SU-DHL-6 (cell line): Measurements from ENCODE around the gene RANBP9.

Experiments
- H2AFZ ChIP-seq: fragments of 200-600 bp; sonication (generic); 2 replicates; pipeline ENCODE4 v1.6.1; 2014; ENCODE audit warnings: low read depth, mild to moderate bottlenecking, moderate library complexity, mixed read lengths, antibody characterized with exemption, low read length; ENCODE audit not compliant: severe bottlenecking
- H3F3A ChIP-seq: fragments of 200-600 bp; shearing (Covaris generic); 2 replicates; pipeline ENCODE4 v1.6.0; 2016; ENCODE audit warnings: antibody characterized with exemption, mild to moderate bottlenecking; ENCODE audit not compliant: insufficient read depth
- H3K27ac ChIP-seq: fragments of 200-600 bp; sonication (generic); 2 replicates; pipeline ENCODE4 v1.5.1; 2016; ENCODE audit warnings: low read depth, mild to moderate bottlenecking, low read length, moderate library complexity, mixed read lengths
- H3K27me3 ChIP-seq: fragments of 200-600 bp; sonication (generic), shearing (Covaris generic); 2 replicates; pipeline ENCODE4 v1.6.0; 2014; ENCODE audit warnings: mild to moderate bottlenecking, low read length
- H3K36me3 ChIP-seq: fragments of 200-600 bp; sonication (generic); 2 replicates; pipeline ENCODE4 v1.6.1; 2014; ENCODE audit warnings: mild to moderate bottlenecking, low read length, mixed read lengths
- H3K4me2 ChIP-seq: fragments of 300-600, 200-600 bp; shearing (Covaris generic), sonication (generic); 2 replicates; pipeline ENCODE4 v1.6.0; 2014; ENCODE audit warnings: low read length, low read depth, mild to moderate bottlenecking; ENCODE audit not compliant: poor library complexity, severe bottlenecking
- H3K4me3 ChIP-seq: fragments of 200-600 bp; sonication (generic); 2 replicates; pipeline ENCODE4 v1.5.1; 2014; ENCODE audit warnings: antibody characterized with exemption, low read length, mild to moderate bottlenecking, mixed read lengths; ENCODE audit not compliant: insufficient read depth, poor library complexity, severe bottlenecking
- H3K79me2 ChIP-seq: fragments of 200-600 bp; sonication (generic); 2 replicates; pipeline ENCODE4 v1.6.1; 2014; ENCODE audit warnings: mild to moderate bottlenecking, low read length, moderate library complexity; ENCODE audit not compliant: insufficient read depth
- H3K9ac ChIP-seq: fragments of 200-600 bp; sonication (generic); 2 replicates; pipeline ENCODE4 v1.7.0; 2014; ENCODE audit warnings: mild to moderate bottlenecking, low read length
- H3K9me2 ChIP-seq: fragments of 200-600 bp; sonication (generic); replicated peaks from 2 replicates; pipeline ENCODE4 v1.6.1; 2014; ENCODE audit warnings: low read length; ENCODE audit not compliant: insufficient read depth
- H3K9me3 ChIP-seq: fragments of 200-600 bp; sonication (generic); 2 replicates; pipeline ENCODE4 v1.6.1; 2014; ENCODE audit warnings: low read length, mixed read lengths; ENCODE audit not compliant: insufficient read depth
- H4K20me1 ChIP-seq: fragments of 200-600 bp; sonication (generic); 2 replicates; pipeline ENCODE4 v1.6.1; 2014; ENCODE audit warnings: low read depth, mild to moderate bottlenecking, antibody characterized with exemption, low read length, moderate library complexity, mixed read lengths
- CTCF ChIP-seq: fragments of 200-600 bp; sonication (generic); IDR thresholded peaks from one replicate; pipeline ENCODE4 v1.5.1; 2017; ENCODE audit warnings: antibody characterized with exemption, mild to moderate bottlenecking, low read length, moderate library complexity; ENCODE audit not compliant: insufficient read depth, poor library complexity, severe bottlenecking
- EZH2phosphoT487 ChIP-seq: fragments of 200-600 bp; sonication (generic), shearing (Covaris generic); conservative IDR thresholded peaks from 2 replicates; pipeline ENCODE4 v1.6.1; 2018; ENCODE audit warnings: mild to moderate bottlenecking, antibody characterized with exemption, low read length, moderate library complexity, mixed read lengths

The RANBP9 gene

GRCh38 chr6:13754644-13755043 is 43.0 kb upstream of the RANBP9 start:
- Histone ChIP-seq H3K27ac (no peak overlapping the region), H3K79me2 (no peaks in the 10 kb centered on the region), H3K9ac (no peak overlapping the region), H3K36me3 (no peaks in the 10 kb centered on the region), H3K9me3 (no peaks in the 10 kb centered on the region), H3K27me3 (no peaks in the 10 kb centered on the region), H3K4me3 (no peak overlapping the region), H3K9me2 (no peaks in the 10 kb centered on the region), H4K20me1 (no peaks in the 10 kb centered on the region), H3K4me2 (no peak overlapping the region), H2AFZ (no peak overlapping the region), H3F3A (no peaks in the 10 kb centered on the region)
- TF ChIP-seq CTCF: no peak
- TF ChIP-seq EZH2phosphoT487: no peak

- Histone ChIP-seq H4K20me1 (no peaks in the 10 kb centered on the region), H2AFZ (no peak overlapping the region), H3K36me3 (no peaks in the 10 kb centered on the region), H3F3A (no peaks in the 10 kb centered on the region), H3K9me3 (no peaks in the 10 kb centered on the region), H3K4me3 (no peak overlapping the region), H3K27ac (no peak overlapping the region), H3K27me3 (no peaks in the 10 kb centered on the region), H3K4me2 (no peak overlapping the region), H3K79me2 (no peaks in the 10 kb centered on the region), H3K9me2 (no peaks in the 10 kb centered on the region), H3K9ac (no peak overlapping the region)
- no peak for TF ChIP-seq EZH2phosphoT487
- TF ChIP-seq CTCF: no peak
These were observed 32.1 kb upstream of the RANBP9 start for GRCh38 chr6:13743736-13744127.

DNA sequence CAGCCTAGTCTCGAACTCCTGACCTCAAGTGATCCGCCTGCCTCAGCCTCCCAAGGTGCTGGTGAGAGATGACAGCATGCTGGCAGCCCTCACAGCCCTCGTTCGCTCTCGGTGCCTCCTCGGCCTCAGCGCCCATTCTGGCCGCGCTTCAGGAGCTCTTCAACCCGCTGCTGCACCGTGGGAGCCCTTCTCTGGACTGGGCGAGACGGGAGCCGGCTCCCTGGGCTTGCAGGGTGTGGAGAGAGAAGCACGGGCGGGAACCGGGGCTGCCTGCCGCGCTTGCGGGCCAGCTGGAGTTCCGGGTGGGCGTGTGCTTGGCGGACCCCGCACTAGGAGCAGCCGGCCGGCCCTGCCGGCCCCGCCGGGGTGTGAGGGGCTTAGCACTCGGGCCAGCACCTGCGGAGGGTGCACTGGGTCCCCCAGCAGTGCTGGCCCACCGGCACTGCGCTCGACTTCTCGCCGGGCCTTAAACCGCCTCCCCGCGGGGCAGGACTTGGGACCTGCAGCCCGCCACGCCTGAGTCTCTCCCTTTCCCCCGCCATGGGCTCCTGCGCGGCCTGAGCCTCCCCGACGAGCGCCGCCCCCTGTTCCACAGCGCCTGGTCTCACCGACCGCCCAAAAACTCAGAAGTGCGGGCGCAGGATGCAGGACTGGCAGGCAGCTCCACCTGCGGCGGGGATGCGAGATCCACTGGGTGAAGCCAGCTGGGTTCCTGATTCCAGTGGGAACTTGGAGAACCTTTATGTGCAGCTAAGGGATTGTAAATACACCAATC is 31.5 kb upstream of the RANBP9 start:
- Histone ChIP-seq H3K4me3 (no peak overlapping the region), H3K79me2 (no peaks in the 10 kb centered on the region), H3K4me2 (no peak overlapping the region), H3K27ac (no peak overlapping the region), H3K9me2 (no peaks in the 10 kb centered on the region), H2AFZ (no peak overlapping the region), H4K20me1 (no peaks in the 10 kb centered on the region), H3K9me3 (no peaks in the 10 kb centered on the region), H3K36me3 (no peaks in the 10 kb centered on the region), H3K9ac (no peak overlapping the region), H3F3A (no peaks in the 10 kb centered on the region), H3K27me3 (no peaks in the 10 kb centered on the region)
- no peak for TF ChIP-seq EZH2phosphoT487
- no peak for TF ChIP-seq CTCF
